ENCODE measurements around the gene GALNT16. TPM values are rescaled to one million over a fixed set of nuclear protein-coding genes. Genes with fewer than 3 reads are reported as not detected.

The GALNT16 gene
- total RNA-seq, 1 donor from 2014 or later: not detected

- peaks cover 49% of the 10 kb centered on the region for H3K36me3 Mint-ChIP-seq (ENCODE audit: low read depth)
- H3K4me3 Mint-ChIP-seq: peak within 1 kb of the TSS; percentile 94
- H3K4me1 Mint-ChIP-seq: peaks cover 49% of the 10 kb centered on the region
- intact Hi-C loops (cut with micrococcal nuclease): loop anchor here (1.0 to 10.0 kb wide), 6 partner anchors 43 to 369 kb away; partner anchors contain the start of genes DCAF5, EXD2, SRSF5 and SUSD6
- DNase-seq: peak; percentile 98
- H3K27me3 Mint-ChIP-seq: no peaks in the 10 kb centered on the region
- no peaks in the 10 kb centered on the region for H3K9me3 Mint-ChIP-seq
- peak within 1 kb of the TSS; percentile 98 for H3K27ac Mint-ChIP-seq
Measured at GRCh38 chr14:69398053-69398817, 138.3 kb downstream of the GALNT16 start, which contains the start of the genes ERH and SLC39A9. Gene ERH, minus strand, starts transcription at chr14:69398299. Its CDS starts 66 bp downstream, at chr14:69398233. Gene SLC39A9, plus strand, starts transcription at chr14:69398692. Its CDS starts 678 bp downstream, at chr14:69399370.

GRCh38 chr14:69398818-69399210 lies 138.9 kb downstream of the GALNT16 start:
- peak overlapping the region; percentile 94 for H3K4me3 Mint-ChIP-seq
- peak overlapping the region; percentile 98 for H3K27ac Mint-ChIP-seq
- no peaks in the 10 kb centered on the region for H3K9me3 Mint-ChIP-seq
- H3K4me1 Mint-ChIP-seq: peaks cover 45% of the 10 kb centered on the region
- no peak for DNase-seq
- H3K27me3 Mint-ChIP-seq: no peaks in the 10 kb centered on the region
- intact Hi-C loops (cut with micrococcal nuclease): loop anchor here (1.0 to 10.0 kb wide), 6 partner anchors 44 to 368 kb away; partner anchors contain the start of genes DCAF5, EXD2, SRSF5 and SUSD6
- peaks cover 43% of the 10 kb centered on the region for H3K36me3 Mint-ChIP-seq (ENCODE audit: low read depth)

GRCh38 chr14:69399750-69400149 lies 139.8 kb downstream of the GALNT16 start:
- Mint-ChIP-seq H3K27me3 (no peaks in the 10 kb centered on the region), H3K36me3 (ENCODE audit: low read depth) (peaks cover 37% of the 10 kb centered on the region), H3K4me1 (peaks cover 45% of the 10 kb centered on the region), H3K9me3 (no peaks in the 10 kb centered on the region), H3K4me3 (peak overlapping the region; percentile 94), H3K27ac (peak overlapping the region; percentile 98)
- intact Hi-C loops (cut with micrococcal nuclease): loop anchor here (2.0 to 10.0 kb wide), 3 partner anchors 45 to 215 kb away; partner anchors contain the start of gene SUSD6
- DNase-seq: no peak

- H3K27me3 Mint-ChIP-seq: no peaks in the 10 kb centered on the region
- no peak overlapping the region for H3K27ac Mint-ChIP-seq
- intact Hi-C loops (cut with micrococcal nuclease): no loop called here
- no peaks in the 10 kb centered on the region for H3K9me3 Mint-ChIP-seq
- peak overlapping the region; percentile 94 for H3K4me3 Mint-ChIP-seq
- H3K36me3 Mint-ChIP-seq (ENCODE audit: low read depth): peaks cover 34% of the 10 kb centered on the region
- H3K4me1 Mint-ChIP-seq: peaks cover 43% of the 10 kb centered on the region
- DNase-seq: no peak
Measured at GRCh38 chr14:69400154-69400553, 140.2 kb downstream of the GALNT16 start.

- no peaks in the 10 kb centered on the region for H3K27me3 Mint-ChIP-seq
- H3K4me1 Mint-ChIP-seq: peaks cover 28% of the 10 kb centered on the region
- intact Hi-C loops (cut with micrococcal nuclease): no loop called here
Measured at GRCh38 chr14:69401841-69402240, 141.9 kb downstream of the GALNT16 start.

GRCh38 chr14:69404478-69404877 lies 144.5 kb downstream of the GALNT16 start:
- intact Hi-C loops (cut with micrococcal nuclease): no loop called here
- Mint-ChIP-seq H3K4me1 (peaks cover 22% of the 10 kb centered on the region), H3K9me3 (no peaks in the 10 kb centered on the region), H3K36me3 (ENCODE audit: low read depth) (peaks cover 14% of the 10 kb centered on the region), H3K4me3 (no peak overlapping the region), H3K27me3 (no peaks in the 10 kb centered on the region), H3K27ac (no peak overlapping the region)
- no peak for DNase-seq

More at GRCh38 chr14:69401841-69402240, 141.9 kb downstream of the GALNT16 start:
- peaks cover 18% of the 10 kb centered on the region for H3K36me3 Mint-ChIP-seq (ENCODE audit: low read depth)
- H3K4me3 Mint-ChIP-seq: peak overlapping the region; percentile 18
- H3K27ac Mint-ChIP-seq: no peak overlapping the region
- H3K9me3 Mint-ChIP-seq: no peaks in the 10 kb centered on the region
- DNase-seq: no peak

GRCh38 chr14:69404883-69405282 lies 144.9 kb downstream of the GALNT16 start:
- H3K27me3 Mint-ChIP-seq: no peaks in the 10 kb centered on the region
- H3K4me3 Mint-ChIP-seq: no peak overlapping the region
- intact Hi-C loops (cut with micrococcal nuclease): no loop called here

GRCh38 chr14:69405762-69406161 lies 145.8 kb downstream of the GALNT16 start:
- Mint-ChIP-seq H3K9me3 (no peaks in the 10 kb centered on the region), H3K4me3 (no peak overlapping the region), H3K4me1 (peaks cover 9% of the 10 kb centered on the region), H3K27me3 (no peaks in the 10 kb centered on the region), H3K36me3 (ENCODE audit: low read depth) (peaks cover 9% of the 10 kb centered on the region), H3K27ac (no peak overlapping the region)
- DNase-seq: no peak
- intact Hi-C loops (cut with micrococcal nuclease): no loop called here

More at GRCh38 chr14:69404883-69405282, 144.9 kb downstream of the GALNT16 start:
- Mint-ChIP-seq H3K36me3 (ENCODE audit: low read depth) (peaks cover 14% of the 10 kb centered on the region), H3K9me3 (no peaks in the 10 kb centered on the region), H3K4me1 (peaks cover 18% of the 10 kb centered on the region), H3K27ac (no peak overlapping the region)
- DNase-seq: no peak

Other genes starting within 250 kb of the GALNT16 start
- gene DCAF5, start 107.0 kb upstream of the GALNT16 start, total RNA-seq: 29.8 and 29.9 TPM in 2 replicates
- gene EXD2, start 68.7 kb upstream of the GALNT16 start, total RNA-seq: 6.3 and 7.5 TPM in 2 replicates
- 434 and 441 TPM in 2 replicates for gene ERH, start 138.1 kb downstream of the GALNT16 start, total RNA-seq
- 49.5 and 53.4 TPM in 2 replicates for gene SLC39A9, start 138.5 kb downstream of the GALNT16 start, total RNA-seq
- gene PLEKHD1, start 224.6 kb downstream of the GALNT16 start, total RNA-seq: 0.12 TPM in 1 of 2 replicates, not detected in the other

All from activated CD4-positive, alpha-beta T cell treated with anti-CD3 and anti-CD28 coated beads, Interleukin-2, amount 10 ng/mL, durations not matched to agents 24 days and 14 days (primary cell).